ENCODE measurements around the gene ST3GAL3. TPM values are rescaled to one million over a fixed set of nuclear protein-coding genes. Genes with fewer than 3 reads are reported as not detected.

Gene ST3GAL3
- total and polyA plus RNA-seq, 2 of the 13 experiments (the other 11 are each of a cell fraction or from before 2014, with no cell fraction given): 5.1 to 8.1 TPM

DNA sequence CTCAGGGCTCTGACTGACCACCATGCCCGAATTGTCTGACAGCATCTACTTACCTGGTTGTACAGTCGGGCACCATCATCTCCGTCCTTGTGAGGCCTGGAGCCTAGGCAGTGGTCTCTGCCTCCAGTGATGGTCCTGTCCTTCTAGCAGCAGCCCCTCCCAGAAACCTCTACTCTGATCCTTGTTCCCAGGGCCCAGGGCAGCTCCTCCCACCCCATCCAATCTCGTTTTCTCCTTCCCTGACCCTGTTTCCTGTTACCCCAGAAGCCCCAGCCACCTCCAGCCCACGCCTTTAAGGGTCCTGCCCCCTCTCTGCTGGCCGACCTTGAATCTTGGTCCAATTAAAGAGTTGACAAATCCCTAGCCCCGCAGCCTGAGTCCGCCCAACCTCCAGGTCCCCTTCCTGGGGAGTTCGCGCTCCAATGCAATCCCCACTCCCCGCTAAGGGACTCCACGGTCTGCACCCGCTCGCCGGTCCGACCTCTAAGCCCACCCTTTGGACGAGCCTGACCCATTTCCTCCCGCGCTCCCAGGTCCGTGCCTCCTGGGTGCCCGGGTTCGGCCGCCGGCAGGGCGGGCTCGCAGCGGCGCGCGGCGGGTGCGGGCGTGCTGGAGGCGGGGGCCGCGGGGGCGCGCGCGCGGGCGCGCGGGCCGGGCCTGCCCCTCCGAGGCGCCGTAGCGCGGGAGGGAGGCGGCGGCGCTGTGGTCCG, 271.4 kb downstream of the ST3GAL3 start, which contains the start of gene B4GALT2:
TSS of gene B4GALT2 (plus strand) at position 660 of the 710 bp plus-strand sequence. CDS start 1,951 bp downstream, outside the sequence.
- Histone ChIP-seq H3K9ac (ENCODE audit: insufficient read depth, low read depth, low read length) (peak within 1 kb of the TSS; percentile 76), H3K9me3 (ENCODE audit: low read length) (no peaks in the 10 kb centered on the region), H2AFZ (ENCODE audit: low read length) (no peak within 1 kb of the TSS), H3K36me3 (replicated peaks in 1 of 2; ENCODE audit: control insufficient read depth in 1 of 2, insufficient read depth in 2 of 2, low read length in 2 of 2) (peaks cover 9 to 29% of the 10 kb centered on the region in 2 experiments), H4K20me1 (ENCODE audit: insufficient read depth, low read length) (peaks cover 4% of the 10 kb centered on the region; the same call in 1 of the 2 replicates), H3K27ac (ENCODE audit: extremely low read length, insufficient read depth, low read length) (peak within 1 kb of the TSS; percentile 88), H3K4me3 (replicated peaks in 1 of 3; ENCODE audit: insufficient read depth in 1 of 3, low read depth in 2 of 3, low read length in 3 of 3) (peak within 1 kb of the TSS; percentile 84 to 87 (median 84)), H3K79me2 (ENCODE audit: insufficient read depth, low read length) (peaks cover 55% of the 10 kb centered on the region), H3K4me2 (ENCODE audit: low read depth, low read length) (peak within 1 kb of the TSS; percentile 91), H3K4me1 (ENCODE audit: insufficient read depth, low read length) (peaks cover 76% of the 10 kb centered on the region), H3K27me3 (ENCODE audit: control insufficient read depth in 1 of 2, insufficient read depth in 2 of 2, low read length in 2 of 2) (no peaks in the 10 kb centered on the region)
- DNase-seq (ENCODE audit: low spot score) (peak; percentile 50), ATAC-seq (peak; percentile 34), FAIRE-seq (peak; percentile 87)
- 0% methylated on average over 8 of the region's 54 CpGs for WGBS (ENCODE audit: low lambda C conversion rate)
- BruUV-seq (replicated peaks): no TSS peak
- CTCF ChIA-PET (ENCODE audit: low intra/inter-chr PET ratio, low total read pairs): no interaction called here
- in situ Hi-C loops (cut with HindIII; ENCODE audit: extremely low pct_ligation_motif_present, low pct_unique_long_range_greater_than_20kb): no loop called here
- POLR2A ChIA-PET: interaction anchor here (0.7 to 2.4 kb wide), 11 partner anchors 9 to 329 kb away, joined by 3 to 32 read pairs (median 6); partner anchors contain the start of genes DPH2, IPO13, KDM4A and SLC6A9
- intact Hi-C loops (cut with micrococcal nuclease; ENCODE audit: unreplicated experiment): no loop called here
- TF ChIP-seq HDAC1 (CRISPR knock-in tag; IDR thresholded peaks at IDR 0.05) (peak; percentile 68; the same call in 1 of the 2 replicates), BCL6 (CRISPR knock-in tag; IDR thresholded peaks at IDR 0.05) (peak; percentile 9; the same call in 1 of the 2 replicates), RBM22 (optimal IDR thresholded peaks at IDR 0.05; ENCODE audit: low read length) (peak; percentile 91), SALL1 (CRISPR knock-in tag; IDR thresholded peaks at IDR 0.05) (peak; percentile 32), KDM2A (CRISPR knock-in tag; IDR thresholded peaks at IDR 0.05; ENCODE audit: borderline replicate concordance, low read depth) (peak; percentile 62), PPARG (CRISPR knock-in tag; conservative IDR thresholded peaks at IDR 0.05) (0 out of 2 replicates have a peak, but pooled peaks have one; percentile 36), FOSL2 (CRISPR knock-in tag; IDR thresholded peaks at IDR 0.05) (no peak), ZNF607 (CRISPR knock-in tag; IDR thresholded peaks at IDR 0.05; ENCODE audit: borderline replicate concordance) (0 out of 2 replicates have a peak, but pooled peaks have one; percentile 17), TMF1 (CRISPR knock-in tag; IDR thresholded peaks at IDR 0.05; ENCODE audit: low read depth) (no peak), NR2F6 (IDR thresholded peaks at IDR 0.05) (0 out of 2 replicates have a peak, but pooled peaks have one; percentile 33), NR2F6 (CRISPR knock-in tag; IDR thresholded peaks at IDR 0.05) (no peak), MAZ (IDR thresholded peaks at IDR 0.05; ENCODE audit: borderline replicate concordance, low read depth, low read length) (no peak), MAZ (CRISPR knock-in tag; IDR thresholded peaks at IDR 0.05; ENCODE audit: low read depth) (0 out of 2 replicates have a peak, but pooled peaks have one; percentile 28), ZNF550 (CRISPR knock-in tag; IDR thresholded peaks at IDR 0.05; ENCODE audit: borderline replicate concordance) (no peak)
- TF ChIP-seq, protein P1, sequence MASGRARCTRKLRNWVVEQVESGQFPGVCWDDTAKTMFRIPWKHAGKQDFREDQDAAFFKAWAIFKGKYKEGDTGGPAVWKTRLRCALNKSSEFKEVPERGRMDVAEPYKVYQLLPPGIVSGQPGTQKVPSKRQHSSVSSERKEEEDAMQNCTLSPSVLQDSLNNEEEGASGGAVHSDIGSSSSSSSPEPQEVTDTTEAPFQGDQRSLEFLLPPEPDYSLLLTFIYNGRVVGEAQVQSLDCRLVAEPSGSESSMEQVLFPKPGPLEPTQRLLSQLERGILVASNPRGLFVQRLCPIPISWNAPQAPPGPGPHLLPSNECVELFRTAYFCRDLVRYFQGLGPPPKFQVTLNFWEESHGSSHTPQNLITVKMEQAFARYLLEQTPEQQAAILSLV (CRISPR knock-in tag; IDR thresholded peaks at IDR 0.05; ENCODE audit: borderline replicate concordance): 0 out of 2 replicates have a peak, but pooled peaks have one; percentile 83
- TF ChIP-seq, protein P2, sequence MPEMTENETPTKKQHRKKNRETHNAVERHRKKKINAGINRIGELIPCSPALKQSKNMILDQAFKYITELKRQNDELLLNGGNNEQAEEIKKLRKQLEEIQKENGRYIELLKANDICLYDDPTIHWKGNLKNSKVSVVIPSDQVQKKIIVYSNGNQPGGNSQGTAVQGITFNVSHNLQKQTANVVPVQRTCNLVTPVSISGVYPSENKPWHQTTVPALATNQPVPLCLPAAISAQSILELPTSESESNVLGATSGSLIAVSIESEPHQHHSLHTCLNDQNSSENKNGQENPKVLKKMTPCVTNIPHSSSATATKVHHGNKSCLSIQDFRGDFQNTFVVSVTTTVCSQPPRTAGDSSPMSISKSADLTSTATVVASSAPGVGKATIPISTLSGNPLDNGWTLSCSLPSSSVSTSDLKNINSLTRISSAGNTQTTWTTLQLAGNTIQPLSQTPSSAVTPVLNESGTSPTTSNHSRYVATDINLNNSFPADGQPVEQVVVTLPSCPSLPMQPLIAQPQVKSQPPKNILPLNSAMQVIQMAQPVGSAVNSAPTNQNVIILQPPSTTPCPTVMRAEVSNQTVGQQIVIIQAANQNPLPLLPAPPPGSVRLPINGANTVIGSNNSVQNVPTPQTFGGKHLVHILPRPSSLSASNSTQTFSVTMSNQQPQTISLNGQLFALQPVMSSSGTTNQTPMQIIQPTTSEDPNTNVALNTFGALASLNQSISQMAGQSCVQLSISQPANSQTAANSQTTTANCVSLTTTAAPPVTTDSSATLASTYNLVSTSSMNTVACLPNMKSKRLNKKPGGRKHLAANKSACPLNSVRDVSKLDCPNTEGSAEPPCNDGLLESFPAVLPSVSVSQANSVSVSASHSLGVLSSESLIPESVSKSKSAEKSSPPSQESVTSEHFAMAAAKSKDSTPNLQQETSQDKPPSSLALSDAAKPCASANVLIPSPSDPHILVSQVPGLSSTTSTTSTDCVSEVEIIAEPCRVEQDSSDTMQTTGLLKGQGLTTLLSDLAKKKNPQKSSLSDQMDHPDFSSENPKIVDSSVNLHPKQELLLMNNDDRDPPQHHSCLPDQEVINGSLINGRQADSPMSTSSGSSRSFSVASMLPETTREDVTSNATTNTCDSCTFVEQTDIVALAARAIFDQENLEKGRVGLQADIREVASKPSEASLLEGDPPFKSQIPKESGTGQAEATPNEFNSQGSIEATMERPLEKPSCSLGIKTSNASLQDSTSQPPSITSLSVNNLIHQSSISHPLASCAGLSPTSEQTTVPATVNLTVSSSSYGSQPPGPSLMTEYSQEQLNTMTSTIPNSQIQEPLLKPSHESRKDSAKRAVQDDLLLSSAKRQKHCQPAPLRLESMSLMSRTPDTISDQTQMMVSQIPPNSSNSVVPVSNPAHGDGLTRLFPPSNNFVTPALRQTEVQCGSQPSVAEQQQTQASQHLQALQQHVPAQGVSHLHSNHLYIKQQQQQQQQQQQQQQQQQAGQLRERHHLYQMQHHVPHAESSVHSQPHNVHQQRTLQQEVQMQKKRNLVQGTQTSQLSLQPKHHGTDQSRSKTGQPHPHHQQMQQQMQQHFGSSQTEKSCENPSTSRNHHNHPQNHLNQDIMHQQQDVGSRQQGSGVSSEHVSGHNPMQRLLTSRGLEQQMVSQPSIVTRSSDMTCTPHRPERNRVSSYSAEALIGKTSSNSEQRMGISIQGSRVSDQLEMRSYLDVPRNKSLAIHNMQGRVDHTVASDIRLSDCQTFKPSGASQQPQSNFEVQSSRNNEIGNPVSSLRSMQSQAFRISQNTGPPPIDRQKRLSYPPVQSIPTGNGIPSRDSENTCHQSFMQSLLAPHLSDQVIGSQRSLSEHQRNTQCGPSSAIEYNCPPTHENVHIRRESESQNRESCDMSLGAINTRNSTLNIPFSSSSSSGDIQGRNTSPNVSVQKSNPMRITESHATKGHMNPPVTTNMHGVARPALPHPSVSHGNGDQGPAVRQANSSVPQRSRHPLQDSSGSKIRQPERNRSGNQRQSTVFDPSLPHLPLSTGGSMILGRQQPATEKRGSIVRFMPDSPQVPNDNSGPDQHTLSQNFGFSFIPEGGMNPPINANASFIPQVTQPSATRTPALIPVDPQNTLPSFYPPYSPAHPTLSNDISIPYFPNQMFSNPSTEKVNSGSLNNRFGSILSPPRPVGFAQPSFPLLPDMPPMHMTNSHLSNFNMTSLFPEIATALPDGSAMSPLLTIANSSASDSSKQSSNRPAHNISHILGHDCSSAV (CRISPR knock-in tag; IDR thresholded peaks at IDR 0.05; ENCODE audit: borderline replicate concordance): no peak

Data from HepG2 (cell line).